SK-N-SH (cell line): Measurements from ENCODE around the gene KCNE3. TPM values are rescaled to one million over a fixed set of nuclear protein-coding genes. Genes with fewer than 3 reads are reported as not detected.

Experiments used
- CTCF ChIA-PET: fragments of 300-600, 350-600 bp; formaldehyde crosslinking; extraction: SDS; loops from one replicate; lab custom pipeline; 2021; lab: Yijun Ruan, JAX
- POLR2A ChIA-PET: fragments of 350-600 bp; sonication (Branson Sonifier 250); formaldehyde crosslinking; extraction: SDS; loops from one replicate; lab custom pipeline; 2020; ENCODE audit warnings: antibody characterized with exemption, inconsistent platforms; lab: Yijun Ruan, JAX
- DNase-seq: peaks from one replicate; pipeline ENCODE4 v3.0.0; 2012
- H2AFZ ChIP-seq: fragments of 200-600 bp; sonication (generic); 2 replicates; pipeline ENCODE4 v1.8.1; 2016; ENCODE audit warnings: antibody characterized with exemption, mild to moderate bottlenecking, low read depth
- H3F3A ChIP-seq: fragments of 200-600 bp; sonication (generic); replicated peaks from 2 replicates; pipeline ENCODE3; 2016; ENCODE audit warnings: antibody characterized with exemption, mild to moderate bottlenecking; ENCODE audit not compliant: insufficient read depth
- H3K27ac ChIP-seq, 2 experiments: fragments of 200-500 bp in 1 of 2; fragments of 200-600 bp in 1 of 2; sonication (Bioruptor generic) in 1 of 2; sonication (generic), shearing (Covaris generic) in 1 of 2; 2 replicates each; pipeline versions ENCODE4 v1.5.1 to v1.6.1; 2014 to 2016; ENCODE audit warnings: low read depth in 2 of 2, inconsistent platforms in 1 of 2, low read length in 1 of 2, mild to moderate bottlenecking in 1 of 2, mixed read lengths in 1 of 2
- H3K27me3 ChIP-seq: fragments of 200-600 bp; sonication (generic), shearing (Covaris generic); 2 replicates; pipeline ENCODE4 v1.6.1; 2016; ENCODE audit warnings: mixed run types; ENCODE audit not compliant: insufficient read depth
- H3K36me3 ChIP-seq, 2 experiments: fragments of 200-500 bp in 1 of 2; fragments of 200-600 bp in 1 of 2; sonication (Bioruptor generic) in 1 of 2; sonication (generic) in 1 of 2; replicated peaks in 1 of 2; 2 replicates each; pipeline versions ENCODE3 to v1.5.1; 2014 to 2016; ENCODE audit warnings: low read length in 1 of 2, mild to moderate bottlenecking in 1 of 2; ENCODE audit not compliant: insufficient read depth in 2 of 2, control insufficient read depth in 1 of 2
- H3K4me1 ChIP-seq, 2 experiments: fragments of 200-500 bp in 1 of 2; fragments of 200-600 bp in 1 of 2; sonication (Bioruptor generic) in 1 of 2; sonication (generic), shearing (Covaris generic) in 1 of 2; 2 replicates each; pipeline versions ENCODE4 v1.5.1 to v1.6.1; 2014 to 2016; ENCODE audit warnings: low read depth in 1 of 2, low read length in 1 of 2, mixed run types in 1 of 2; ENCODE audit not compliant: insufficient read depth in 2 of 2, control insufficient read depth in 1 of 2
- H3K4me2 ChIP-seq: fragments of 200-600 bp; sonication (generic), shearing (Covaris generic); 2 replicates; pipeline ENCODE4 v1.6.1; 2017; ENCODE audit warnings: mixed run types
- H3K4me3 ChIP-seq, 2 experiments: fragments of 200-500 bp in 1 of 2; fragments of 200-600 bp in 1 of 2; sonication (Bioruptor generic) in 1 of 2; sonication (generic), shearing (Covaris generic) in 1 of 2; 2 replicates each; pipeline versions ENCODE4 v1.5.1 to v1.8.1; 2014 to 2016; ENCODE audit warnings: low read depth in 2 of 2, inconsistent platforms in 1 of 2, low read length in 1 of 2, mild to moderate bottlenecking in 1 of 2, mixed read lengths in 1 of 2, moderate library complexity in 1 of 2
- H3K79me2 ChIP-seq: fragments of 200-600 bp; sonication (generic); 2 replicates; pipeline ENCODE4 v1.8.1; 2017; ENCODE audit warnings: mild to moderate bottlenecking; ENCODE audit not compliant: insufficient read depth
- H3K9ac ChIP-seq: fragments of 200-600 bp; sonication (generic); 2 replicates; pipeline ENCODE4 v1.6.1; 2017; ENCODE audit warnings: mixed run types
- H3K9me2 ChIP-seq: fragments of 200-600 bp; sonication (generic); 2 replicates; pipeline ENCODE4 v1.6.1; 2017; ENCODE audit warnings: mixed run types
- H3K9me3 ChIP-seq: fragments of 200-600 bp; sonication (generic); 2 replicates; pipeline ENCODE4 v1.6.1; 2017; ENCODE audit warnings: mixed run types, mild to moderate bottlenecking, moderate library complexity
- H4K20me1 ChIP-seq: fragments of 200-600 bp; sonication (generic); 2 replicates; pipeline ENCODE4 v1.6.1; 2017; ENCODE audit warnings: mild to moderate bottlenecking, mixed run types; ENCODE audit not compliant: insufficient read depth
- CHD2 ChIP-seq: fragments of 150-350 bp; IDR thresholded peaks from 2 replicates; pipeline ENCODE4 v1.6.1; 2018; ENCODE audit warnings: low read length; ENCODE audit not compliant: partially characterized antibody
- ELF1 ChIP-seq: IDR thresholded peaks from 2 replicates; pipeline ENCODE4 v1.4.0; 2012
- EZH2phosphoT487 ChIP-seq: fragments of 200-600 bp; sonication (generic); IDR thresholded peaks from 2 replicates; pipeline ENCODE4 v1.6.1; 2017; ENCODE audit warnings: low read depth, mixed run types, mild to moderate bottlenecking, antibody characterized with exemption, moderate library complexity, borderline replicate concordance
- FOSL2 ChIP-seq: IDR thresholded peaks from 2 replicates; pipeline ENCODE4 v1.4.0; 2012; ENCODE audit warnings: low read depth, mild to moderate bottlenecking, moderate library complexity, borderline replicate concordance
- JUND ChIP-seq: IDR thresholded peaks from 2 replicates; pipeline ENCODE4 v1.4.0; 2012
- NFIC ChIP-seq: IDR thresholded peaks from 2 replicates; pipeline ENCODE4 v1.4.0; 2012; ENCODE audit warnings: borderline replicate concordance
- NRF1 ChIP-seq: IDR thresholded peaks from 2 replicates; pipeline ENCODE4 v1.6.1; 2012; ENCODE audit warnings: low read depth, mild to moderate bottlenecking, low read length
- POLR2AphosphoS5 ChIP-seq: IDR thresholded peaks from 2 replicates; pipeline ENCODE4 v1.6.1; 2012; ENCODE audit warnings: low read depth, low read length
- RCOR1 ChIP-seq: fragments of 150-350 bp; IDR thresholded peaks from 2 replicates; pipeline ENCODE4 v1.6.1; 2017; ENCODE audit warnings: antibody characterized with exemption, low read length
- RFX5 ChIP-seq: IDR thresholded peaks from 2 replicates; pipeline ENCODE4 v1.6.1; 2012; ENCODE audit warnings: mild to moderate bottlenecking, improper control_type of control experiment, low read length
- RXRA ChIP-seq: IDR thresholded peaks from 2 replicates; pipeline ENCODE4 v1.4.0; 2012; ENCODE audit warnings: low read depth, mild to moderate bottlenecking, borderline replicate concordance
- SMC3 ChIP-seq: IDR thresholded peaks from 2 replicates; pipeline ENCODE4 v1.6.1; 2012; ENCODE audit warnings: low read depth, low read length, improper control_type of control experiment
- WGBS: methylation state at CpG from one replicate; pipeline ENCODE4 v1.1.6; 2017; ENCODE audit warnings: low lambda C conversion rate; 5-methylcytosine and 5-hydroxymethylcytosine counted together
- polyA plus RNA-seq, 3 experiments: library from polyadenylated mRNA; depleted of rRNA; stranded (reverse); fragments of >200 nt; gene quantifications; 2 replicates each; pipeline ENCODE4 v1.2.3, GENCODE V29; 2012
- TF ChIP-seq, protein P1 (sequence below): fragments of 150-350 bp; IDR thresholded peaks from 2 replicates; pipeline ENCODE4 v1.6.1; 2017; ENCODE audit warnings: antibody characterized with exemption, low read length, low read depth, borderline replicate concordance
- TF ChIP-seq, protein P2 (sequence below): IDR thresholded peaks from 2 replicates; pipeline ENCODE4 v1.4.0; 2012; ENCODE audit warnings: low read depth

The KCNE3 gene
- polyA plus RNA-seq, 1 of the 3 experiments (the other 2 are of a cell fraction): not detected

DNA sequence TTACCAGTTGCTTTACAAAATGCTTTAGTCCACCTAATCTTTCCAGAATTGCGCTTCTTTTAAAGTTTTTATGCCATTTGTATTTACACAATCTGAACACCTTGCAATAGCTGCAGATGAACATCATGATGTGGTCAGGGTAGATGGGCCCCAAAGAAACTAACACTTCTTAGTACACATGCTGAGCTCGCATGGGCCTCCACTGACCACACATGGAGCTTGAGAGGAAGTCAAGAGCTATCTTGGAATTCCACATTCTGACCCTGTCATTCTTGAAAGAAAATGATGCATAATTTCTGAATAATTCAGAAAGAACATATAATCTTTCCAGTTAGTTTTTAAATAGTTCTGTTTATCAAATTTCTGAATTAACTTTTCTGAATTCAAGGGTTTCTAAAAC lies 18.5 kb upstream of the KCNE3 start (continued):
- TF ChIP-seq, protein P1, sequence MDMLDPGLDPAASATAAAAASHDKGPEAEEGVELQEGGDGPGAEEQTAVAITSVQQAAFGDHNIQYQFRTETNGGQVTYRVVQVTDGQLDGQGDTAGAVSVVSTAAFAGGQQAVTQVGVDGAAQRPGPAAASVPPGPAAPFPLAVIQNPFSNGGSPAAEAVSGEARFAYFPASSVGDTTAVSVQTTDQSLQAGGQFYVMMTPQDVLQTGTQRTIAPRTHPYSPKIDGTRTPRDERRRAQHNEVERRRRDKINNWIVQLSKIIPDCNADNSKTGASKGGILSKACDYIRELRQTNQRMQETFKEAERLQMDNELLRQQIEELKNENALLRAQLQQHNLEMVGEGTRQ: no peak
- no peak for TF ChIP-seq NFIC
- TF ChIP-seq RXRA: no peak
- TF ChIP-seq CHD2: no peak
- no peak for TF ChIP-seq JUND
- TF ChIP-seq, all 33 proteins: peak for 0

DNA sequence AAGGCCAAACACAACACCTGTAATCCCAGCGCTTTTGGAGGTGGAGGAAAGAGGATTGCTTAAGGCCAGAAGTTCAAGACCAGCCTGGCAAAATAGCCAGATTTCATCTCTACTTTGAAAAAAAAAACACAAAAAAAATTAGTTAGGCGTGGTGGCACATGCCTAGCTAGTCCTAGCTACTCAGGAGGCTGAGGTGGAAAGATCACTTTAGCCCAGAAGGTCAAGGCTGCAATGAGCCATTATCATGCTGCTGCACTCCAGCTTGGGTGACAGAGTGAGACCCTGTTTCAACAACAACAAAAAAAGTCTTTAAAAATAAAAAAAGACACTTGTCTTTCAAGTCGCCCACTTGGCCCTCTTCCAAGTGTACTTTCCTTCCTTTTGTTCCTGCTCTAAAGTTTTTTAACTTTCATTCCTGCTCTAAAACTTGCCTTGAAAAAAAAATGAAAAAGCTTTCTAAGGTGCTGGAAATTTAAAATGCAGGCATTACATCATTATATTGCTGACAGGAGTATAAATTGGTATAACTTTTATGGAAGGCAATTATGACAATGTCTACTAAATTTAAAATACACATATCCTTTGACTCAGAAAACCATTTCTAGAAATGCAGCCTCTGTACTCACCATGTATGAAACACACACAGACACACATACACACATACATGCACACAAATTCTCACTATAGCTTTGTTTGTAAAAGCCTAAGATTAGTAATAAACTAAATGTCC lies 13.5 kb upstream of the KCNE3 start:
- WGBS: 68% methylated on average over 3 of the region's 3 CpGs
- ChIA-PET CTCF (interaction anchor here (1.1 kb wide), 1 partner anchor 245 kb away, joined by 3 read pairs; no protein-coding TSS in a partner anchor), POLR2A (interaction anchor here (1.6 kb wide), 1 partner anchor 12 kb away, joined by 9 read pairs; the partner anchor contains the start of gene LIPT2)
- no peaks in the 10 kb centered on the region for H3K9me3 ChIP-seq
- no peak overlapping the region for H3K4me3 ChIP-seq
- H3K4me2 ChIP-seq: no peak overlapping the region
- H3K4me1 ChIP-seq: no peaks in the 10 kb centered on the region
- no peak overlapping the region for H2AFZ ChIP-seq
- TF ChIP-seq NRF1 (no peak), FOSL2 (no peak), ELF1 (no peak), POLR2AphosphoS5 (no peak), RCOR1 (no peak), SMC3 (no peak), EZH2phosphoT487 (no peak), RXRA (no peak)
- no peak overlapping the region for H3K9ac ChIP-seq
- H3K9me2 ChIP-seq: no peaks in the 10 kb centered on the region
- H4K20me1 ChIP-seq: no peaks in the 10 kb centered on the region
- H3K27me3 ChIP-seq: peaks cover 3% of the 10 kb centered on the region; the same call in 1 of the 2 replicates
- no peaks in the 10 kb centered on the region for H3K36me3 ChIP-seq
- no peaks in the 10 kb centered on the region for H3K79me2 ChIP-seq
- no peak overlapping the region for H3K27ac ChIP-seq
- no peaks in the 10 kb centered on the region for H3F3A ChIP-seq
- DNase-seq: no peak

- Histone ChIP-seq H3K27ac (no peak overlapping the region), H3F3A (no peaks in the 10 kb centered on the region), H3K27me3 (peaks cover 6% of the 10 kb centered on the region; the same call in 1 of the 2 replicates), H3K4me1 (no peaks in the 10 kb centered on the region), H2AFZ (no peak overlapping the region), H3K9me3 (no peaks in the 10 kb centered on the region), H3K79me2 (no peaks in the 10 kb centered on the region)
- POLR2A ChIA-PET: no interaction called here
- CTCF ChIA-PET: interaction anchor here (0.9 to 1.1 kb wide), 2 partner anchors 16 to 246 kb away, joined by 3 read pairs; no protein-coding TSS in a partner anchor
- WGBS: 64% methylated on average over 1 of the region's 1 CpG
- no peak for TF ChIP-seq POLR2AphosphoS5
- TF ChIP-seq RFX5: no peak
- no peak for TF ChIP-seq RCOR1
- TF ChIP-seq, protein P2, sequence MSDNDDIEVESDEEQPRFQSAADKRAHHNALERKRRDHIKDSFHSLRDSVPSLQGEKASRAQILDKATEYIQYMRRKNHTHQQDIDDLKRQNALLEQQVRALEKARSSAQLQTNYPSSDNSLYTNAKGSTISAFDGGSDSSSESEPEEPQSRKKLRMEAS: no peak
- TF ChIP-seq, all 33 proteins: peak for 0
- H3K4me3 ChIP-seq: no peak overlapping the region
- H3K4me2 ChIP-seq: no peak overlapping the region
- DNase-seq: no peak
- H4K20me1 ChIP-seq: no peaks in the 10 kb centered on the region
- no peaks in the 10 kb centered on the region for H3K36me3 ChIP-seq
- no peak overlapping the region for H3K9ac ChIP-seq
- H3K9me2 ChIP-seq: no peaks in the 10 kb centered on the region
These were observed 12.4 kb upstream of the KCNE3 start for GRCh38 chr11:74479732-74480123.
